ENCODE data around the gene DEXI. TPM values are rescaled to one million over a fixed set of nuclear protein-coding genes. Genes with fewer than 3 reads are reported as not detected.

DEXI gene
- total and polyA plus RNA-seq, 8 donors = 16.5 to 97.9 (median 30.6) TPM

DNA sequence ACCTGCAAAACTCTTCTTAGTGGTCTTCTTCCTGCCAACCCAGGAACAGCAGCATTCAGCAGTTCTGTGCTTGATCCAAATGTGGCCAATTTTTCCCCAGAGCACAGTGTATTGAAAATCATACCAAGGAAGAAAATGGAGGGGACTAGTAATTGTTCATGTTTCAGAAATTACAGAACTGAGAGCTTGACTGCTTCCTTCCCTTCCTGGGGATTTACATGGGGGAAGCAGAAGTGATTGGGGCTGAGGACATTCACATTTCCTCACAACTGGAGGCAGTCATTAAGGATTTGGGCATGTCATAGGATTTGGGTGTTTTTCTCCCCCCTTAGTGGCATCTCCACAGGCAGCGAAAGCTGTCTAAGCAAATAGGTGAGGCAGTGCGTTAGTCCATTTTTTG lies 45.5 kb downstream of the DEXI start:
- Histone ChIP-seq H3K36me3 (peaks cover 0 to 81% (median 21%) of the 10 kb centered on the region in 4 donors), H3K27me3 (peaks cover 0 to 11% (median 0%) of the 10 kb centered on the region in 3 donors), H3K27ac (no peak overlapping the region), H3K4me1 (no peaks in the 10 kb centered on the region), H3K9me3 (no peaks in the 10 kb centered on the region), H3K4me3 (no peak overlapping the region)
- WGBS, 5 donors = 81 to 95% (median 92%) methylated on average over 2 of the region's 2 CpGs
- intact Hi-C loops (cut with DNase I; ENCODE audit: low total_unique reads) = no loop called here
- TF ChIP-seq, protein P1, sequence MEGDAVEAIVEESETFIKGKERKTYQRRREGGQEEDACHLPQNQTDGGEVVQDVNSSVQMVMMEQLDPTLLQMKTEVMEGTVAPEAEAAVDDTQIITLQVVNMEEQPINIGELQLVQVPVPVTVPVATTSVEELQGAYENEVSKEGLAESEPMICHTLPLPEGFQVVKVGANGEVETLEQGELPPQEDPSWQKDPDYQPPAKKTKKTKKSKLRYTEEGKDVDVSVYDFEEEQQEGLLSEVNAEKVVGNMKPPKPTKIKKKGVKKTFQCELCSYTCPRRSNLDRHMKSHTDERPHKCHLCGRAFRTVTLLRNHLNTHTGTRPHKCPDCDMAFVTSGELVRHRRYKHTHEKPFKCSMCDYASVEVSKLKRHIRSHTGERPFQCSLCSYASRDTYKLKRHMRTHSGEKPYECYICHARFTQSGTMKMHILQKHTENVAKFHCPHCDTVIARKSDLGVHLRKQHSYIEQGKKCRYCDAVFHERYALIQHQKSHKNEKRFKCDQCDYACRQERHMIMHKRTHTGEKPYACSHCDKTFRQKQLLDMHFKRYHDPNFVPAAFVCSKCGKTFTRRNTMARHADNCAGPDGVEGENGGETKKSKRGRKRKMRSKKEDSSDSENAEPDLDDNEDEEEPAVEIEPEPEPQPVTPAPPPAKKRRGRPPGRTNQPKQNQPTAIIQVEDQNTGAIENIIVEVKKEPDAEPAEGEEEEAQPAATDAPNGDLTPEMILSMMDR (IDR thresholded peaks at IDR 0.05) = no peak
- TF ChIP-seq POLR2A (IDR thresholded peaks at IDR 0.05) (no peak), POLR2AphosphoS5 (IDR thresholded peaks at IDR 0.05) (no peak), EP300 (IDR thresholded peaks at IDR 0.05) (no peak)
- DNase-seq = no peak

DNA sequence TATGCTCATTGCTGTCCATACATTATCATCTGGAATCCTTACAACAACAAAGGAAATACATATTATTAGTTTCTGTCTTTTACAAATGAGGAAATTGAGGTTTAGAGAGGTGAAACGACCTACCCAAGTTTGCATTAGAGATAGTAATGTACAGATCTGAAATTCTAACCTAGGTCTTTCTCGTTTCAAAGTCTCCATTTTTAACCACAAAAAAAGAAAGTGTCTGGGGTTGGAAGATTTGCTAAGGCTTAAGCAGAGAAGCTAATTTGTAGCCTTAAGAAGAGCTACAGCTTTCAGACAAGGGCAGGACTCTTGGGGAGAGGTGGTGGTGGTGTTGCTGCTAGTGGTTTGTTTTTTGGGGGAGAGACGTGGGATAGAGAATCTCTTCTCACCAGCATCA lies 46.1 kb downstream of the DEXI start:
- no peak for DNase-seq
- 54 to 75% (median 71%) methylated on average over 3 of the region's 3 CpGs for WGBS, 5 donors
- Histone ChIP-seq H3K4me1 (peaks cover 0 to under 1% (median 0%) of the 10 kb centered on the region in 4 donors), H3K27me3 (peaks cover 0 to 12% (median 0%) of the 10 kb centered on the region in 3 donors), H3K27ac (no peak overlapping the region), H3K4me3 (no peak overlapping the region), H3K9me3 (no peaks in the 10 kb centered on the region), H3K36me3 (peaks cover 0 to 76% (median 18%) of the 10 kb centered on the region in 4 donors)
- TF ChIP-seq, protein P1 (IDR thresholded peaks at IDR 0.05) = no peak
- no peak for TF ChIP-seq EP300 (IDR thresholded peaks at IDR 0.05)
- no peak for TF ChIP-seq POLR2AphosphoS5 (IDR thresholded peaks at IDR 0.05)
- TF ChIP-seq POLR2A (IDR thresholded peaks at IDR 0.05) = no peak
- intact Hi-C loops (cut with DNase I; ENCODE audit: low total_unique reads) = no loop called here

DNA sequence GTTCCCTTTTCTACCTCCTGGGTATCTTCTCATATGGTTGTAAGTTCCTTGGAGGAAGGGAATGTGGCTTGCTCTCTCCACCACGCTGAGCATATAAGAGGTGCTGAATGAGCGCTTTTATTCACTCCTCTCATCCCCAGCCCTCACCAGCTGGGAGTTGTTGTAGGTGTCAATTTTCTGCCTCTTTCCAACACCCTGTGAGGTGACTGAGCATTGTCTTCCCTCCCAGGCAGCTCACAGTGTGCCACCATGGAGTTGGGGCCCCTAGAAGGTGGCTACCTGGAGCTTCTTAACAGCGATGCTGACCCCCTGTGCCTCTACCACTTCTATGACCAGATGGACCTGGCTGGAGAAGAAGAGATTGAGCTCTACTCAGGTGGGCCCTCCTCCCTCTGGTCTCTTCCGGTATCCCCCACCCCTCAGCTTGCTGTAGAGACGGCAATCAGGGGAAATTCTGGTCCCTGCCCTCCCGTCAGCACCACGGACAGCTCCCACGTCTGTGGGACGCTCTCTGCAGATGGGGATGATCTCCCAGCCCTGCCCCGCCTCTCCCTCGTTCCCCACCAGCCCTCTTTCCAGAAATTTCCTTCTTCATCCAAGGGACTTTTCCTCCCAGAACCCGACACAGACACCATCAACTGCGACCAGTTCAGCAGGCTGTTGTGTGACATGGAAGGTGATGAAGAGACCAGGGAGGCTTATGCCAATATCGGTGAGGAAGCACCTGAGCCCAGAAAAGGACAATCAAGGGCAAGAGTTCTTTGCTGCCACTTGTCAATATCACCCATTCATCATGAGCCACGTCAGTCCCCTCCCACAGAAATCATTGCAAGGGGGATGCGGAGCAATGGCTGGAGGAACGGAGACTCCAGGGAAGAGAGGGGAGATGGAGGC lies 47.0 kb downstream of the DEXI start:
- peak in 1 of 2 donors; percentile 75 for DNase-seq
- Histone ChIP-seq H3K27ac (no peak overlapping the region), H3K36me3 (peaks cover 0 to 75% (median 15%) of the 10 kb centered on the region in 4 donors), H3K9me3 (no peaks in the 10 kb centered on the region), H3K4me3 (no peak overlapping the region), H3K27me3 (peaks cover 0 to 12% (median 0%) of the 10 kb centered on the region in 3 donors), H3K4me1 (peaks cover 0 to 6% (median 0%) of the 10 kb centered on the region in 4 donors)
- TF ChIP-seq, protein P1 (IDR thresholded peaks at IDR 0.05) = no peak
- TF ChIP-seq EP300 (IDR thresholded peaks at IDR 0.05) (no peak), POLR2AphosphoS5 (IDR thresholded peaks at IDR 0.05) (no peak), POLR2A (IDR thresholded peaks at IDR 0.05) (no peak)
- intact Hi-C loops (cut with DNase I; ENCODE audit: low total_unique reads) = no loop called here
- 40 to 55% (median 53%) methylated on average over 17 of the region's 17 CpGs for WGBS, 5 donors

DNA sequence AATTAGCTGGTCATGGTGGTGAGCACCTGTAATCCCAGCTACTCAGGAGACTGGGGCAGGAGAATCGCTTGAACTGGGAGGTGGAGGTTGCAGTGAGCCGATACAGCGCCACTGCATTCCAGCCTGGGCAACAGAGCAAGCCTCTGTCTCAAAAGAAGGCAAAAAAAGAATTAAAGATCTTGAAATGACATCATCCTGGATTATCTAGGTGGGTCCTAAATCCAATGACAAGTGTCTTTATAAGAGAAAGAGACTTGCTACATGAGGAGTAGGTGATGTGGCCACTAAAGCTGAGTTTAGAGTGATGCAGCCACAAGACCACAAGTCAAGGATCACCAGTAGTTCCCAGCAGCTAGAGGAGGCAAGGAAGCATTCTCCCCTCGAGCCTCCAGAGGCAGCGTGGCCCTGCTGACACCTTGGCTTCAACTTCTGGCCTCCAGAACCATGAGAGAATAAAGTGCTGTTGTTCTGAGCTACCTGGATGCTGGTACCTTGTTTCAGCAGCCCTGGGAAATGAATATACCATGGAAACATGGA lies 49.4 kb downstream of the DEXI start:
- peaks cover 0 to 10% (median 0%) of the 10 kb centered on the region in 4 donors for H3K4me1 ChIP-seq
- no peak overlapping the region for H3K4me3 ChIP-seq
- no peaks in the 10 kb centered on the region for H3K9me3 ChIP-seq
- TF ChIP-seq POLR2AphosphoS5 (IDR thresholded peaks at IDR 0.05) (no peak), EP300 (IDR thresholded peaks at IDR 0.05) (no peak), POLR2A (IDR thresholded peaks at IDR 0.05) (no peak)
- TF ChIP-seq, protein P1 (IDR thresholded peaks at IDR 0.05) = no peak
- peaks cover 0 to 12% (median 0%) of the 10 kb centered on the region in 3 donors for H3K27me3 ChIP-seq
- no peak for DNase-seq
- no peak overlapping the region for H3K27ac ChIP-seq
- 75 to 88% (median 85%) methylated on average over 5 of the region's 5 CpGs for WGBS, 5 donors
- H3K36me3 ChIP-seq = peaks cover 0 to 61% (median 4%) of the 10 kb centered on the region in 4 donors
- intact Hi-C loops (cut with DNase I; ENCODE audit: low total_unique reads) = no loop called here
